HepG2 (cell line): ENCODE measurements around the gene CLDN3. TPM values are rescaled to one million over a fixed set of nuclear protein-coding genes. Genes with fewer than 3 reads are reported as not detected.

ENCODE experiments used
- BHLHE40 ChIP-seq: IDR thresholded peaks from 2 replicates; pipeline ENCODE4 v1.6.1; 2011; ENCODE audit warnings: low read length, improper control_type of control experiment
- CTCF ChIP-seq: sonication (generic); formaldehyde crosslinking; IDR thresholded peaks from 2 replicates; pipeline ENCODE4 v1.5.0; 2020; ENCODE audit warnings: mild to moderate bottlenecking, missing genetic modification reagents, moderate library complexity
- HDAC2 ChIP-seq: sonication (generic); formaldehyde crosslinking; IDR thresholded peaks from 2 replicates; pipeline ENCODE4 v1.4.0; 2020; ENCODE audit warnings: missing genetic modification reagents
- LRRFIP1 ChIP-seq: sonication (generic); formaldehyde crosslinking; conservative IDR thresholded peaks from 2 replicates; pipeline ENCODE4 v1.4.0; 2020; ENCODE audit warnings: missing genetic modification reagents
- MAX ChIP-seq: IDR thresholded peaks from 2 replicates; pipeline ENCODE4 v1.6.1; 2012; ENCODE audit warnings: inconsistent platforms
- NR2C2 ChIP-seq: sonication (generic); formaldehyde crosslinking; IDR thresholded peaks from 2 replicates; pipeline ENCODE4 v1.4.0; 2020; ENCODE audit warnings: missing genetic modification reagents, mild to moderate bottlenecking, moderate library complexity, borderline replicate concordance
- NR2F6 ChIP-seq, 2 experiments: IDR thresholded peaks; 2 replicates each; pipeline ENCODE4 v1.6.1; 2016; ENCODE audit warnings: antibody characterized with exemption in 1 of 2, mild to moderate bottlenecking in 1 of 2
- PPARG ChIP-seq: conservative IDR thresholded peaks from 2 replicates; pipeline ENCODE4 v1.6.1; 2016; ENCODE audit warnings: missing biosample characterization, missing genetic modification reagents
- RXRB ChIP-seq: IDR thresholded peaks from 2 replicates; pipeline ENCODE4 v1.6.1; 2016; ENCODE audit warnings: borderline replicate concordance, missing genetic modification reagents, missing compliant biosample characterization
- SAP130 ChIP-seq: IDR thresholded peaks from 2 replicates; pipeline ENCODE4 v1.6.1; 2016; ENCODE audit warnings: low read depth
- SOX5 ChIP-seq: IDR thresholded peaks from 2 replicates; pipeline ENCODE4 v1.6.1; 2016; ENCODE audit warnings: borderline replicate concordance
- UBTF ChIP-seq: sonication (generic); formaldehyde crosslinking; IDR thresholded peaks from 2 replicates; pipeline ENCODE4 v1.4.0; 2020; ENCODE audit warnings: mild to moderate bottlenecking, missing genetic modification reagents
- YY1 ChIP-seq: IDR thresholded peaks from 2 replicates; pipeline ENCODE4 v1.6.1; 2011; ENCODE audit warnings: low read length, low read depth, moderate library complexity, mild to moderate bottlenecking; ENCODE audit not compliant: insufficient read depth, insufficient replicate concordance
- ZBTB46 ChIP-seq: sonication (generic); formaldehyde crosslinking; IDR thresholded peaks from 2 replicates; pipeline ENCODE4 v1.4.0; 2020; ENCODE audit warnings: mild to moderate bottlenecking, missing genetic modification reagents, borderline replicate concordance
- ZFP36 ChIP-seq: fragments of 150-350 bp; IDR thresholded peaks from 2 replicates; pipeline ENCODE4 v1.6.1; 2018; ENCODE audit warnings: borderline replicate concordance, low read length, low read depth; ENCODE audit not compliant: partially characterized antibody
- ZNF484 ChIP-seq: sonication (generic); formaldehyde crosslinking; IDR thresholded peaks from 2 replicates; pipeline ENCODE4 v1.5.1; 2020; ENCODE audit warnings: mild to moderate bottlenecking, low read depth, missing genetic modification reagents, borderline replicate concordance
- ZNF547 ChIP-seq: sonication (generic); formaldehyde crosslinking; IDR thresholded peaks from 2 replicates; pipeline ENCODE4 v1.5.1; 2020; ENCODE audit warnings: mild to moderate bottlenecking, missing genetic modification reagents
- ZNF550 ChIP-seq: sonication (generic); formaldehyde crosslinking; IDR thresholded peaks from 2 replicates; pipeline ENCODE4 v1.4.0; 2020; ENCODE audit warnings: mild to moderate bottlenecking, missing genetic modification reagents, borderline replicate concordance
- ZNF720 ChIP-seq: sonication (generic); formaldehyde crosslinking; IDR thresholded peaks from 2 replicates; pipeline ENCODE4 v1.4.0; 2020; ENCODE audit warnings: missing genetic modification reagents
- polyA plus RNA-seq, 8 experiments: library from polyadenylated mRNA; depleted of rRNA in 3 of 8; stranded (reverse) in 7 of 8; unstranded in 1 of 8; fragments of >200 nt; fragmentation: Illumina TruSeq in 4 of 8; extraction: Trizol in 4 of 8; gene quantifications; 2 replicates each; pipeline versions ENCODE4 v1.2.1 to v1.2.3, GENCODE V29; 2011 to 2016; ENCODE audit warnings: low read depth in 4 of 8, missing spikeins in 1 of 8, mixed read lengths in 1 of 8; ENCODE audit not compliant: insufficient read depth in 1 of 8
- total RNA-seq, 5 experiments: library from RNA; depleted of rRNA; stranded (reverse); fragments of >200 nt; fragmentation: Illumina TruSeq; extraction: Trizol; gene quantifications; 2 replicates each; pipeline ENCODE4 v1.2.3, GENCODE V29; 2016; ENCODE audit warnings: low read depth in 1 of 5

CLDN3 gene
- total and polyA plus RNA-seq, 2 of the 13 experiments (the other 11 are each of a cell fraction or from before 2014, with no cell fraction given) = 0.31 to 0.51 TPM

- TF ChIP-seq ZNF720 = no peak
- no peak for TF ChIP-seq ZFP36
- TF ChIP-seq NR2F6 (IDR thresholded peaks at IDR 0.05) = peak; percentile 77
- peak; percentile 85; the same call in 1 of the 2 replicates for TF ChIP-seq NR2F6 (CRISPR knock-in tag; IDR thresholded peaks at IDR 0.05)
- 0 out of 2 replicates have a peak, but pooled peaks have one; percentile 33 for TF ChIP-seq UBTF (CRISPR knock-in tag)
- TF ChIP-seq SOX5 (CRISPR knock-in tag) = peak; percentile 17; the same call in 1 of the 2 replicates
- no peak for TF ChIP-seq PPARG (CRISPR knock-in tag)
- TF ChIP-seq YY1 = no peak
- TF ChIP-seq ZNF484 = no peak
- no peak for TF ChIP-seq ZNF550 (CRISPR knock-in tag)
- TF ChIP-seq SAP130 (CRISPR knock-in tag) = peak; percentile 86
- peak; percentile 18; the same call in 1 of the 2 replicates for TF ChIP-seq HDAC2 (CRISPR knock-in tag)
- TF ChIP-seq NR2C2 (CRISPR knock-in tag) = peak; percentile 63
- TF ChIP-seq ZNF547 (CRISPR knock-in tag) = 0 out of 2 replicates have a peak, but pooled peaks have one; percentile 17
- TF ChIP-seq ZBTB46 (CRISPR knock-in tag) = no peak
- peak; percentile 77 for TF ChIP-seq MAX
- TF ChIP-seq BHLHE40 = peak; percentile 69
- TF ChIP-seq RXRB (CRISPR knock-in tag) = peak; percentile 7; the same call in 1 of the 2 replicates
- TF ChIP-seq LRRFIP1 (CRISPR knock-in tag) = no peak
- no peak for TF ChIP-seq CTCF (CRISPR knock-in tag)
These were observed 27.1 kb downstream of the CLDN3 start (continued) for GRCh38 chr7:73742753-73743641.
